ENCODE results near the gene RNF150.

The RNF150 gene

DNA sequence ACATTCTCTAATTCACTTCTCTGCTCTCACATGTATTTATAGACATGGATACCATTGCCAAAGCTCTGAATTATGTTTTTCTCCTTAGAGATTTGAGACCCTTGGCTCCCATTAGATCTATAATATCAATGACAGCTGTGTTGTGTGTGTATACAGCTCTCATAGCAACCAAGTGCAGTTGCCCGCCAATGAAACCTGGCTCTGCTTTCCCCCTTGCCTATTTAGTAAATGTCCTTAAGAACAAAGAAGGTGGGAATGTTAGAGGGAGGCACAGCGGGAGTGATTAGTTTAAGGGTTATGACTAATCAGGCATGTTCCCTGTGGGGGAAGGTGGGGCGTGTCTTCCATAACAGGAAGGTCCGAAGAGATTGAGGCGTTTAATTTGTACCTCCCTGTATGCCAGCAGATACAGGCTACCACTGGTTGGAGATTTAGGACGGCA lies 276.6 kb downstream of the RNF150 start:
- H3K4me3 ChIP-seq (ENCODE audit: low read length): no peak overlapping the region
- WGBS: 40% methylated on average over 6 of the region's 6 CpGs
- H3K27ac ChIP-seq (ENCODE audit: low read depth, low read length): no peak overlapping the region
- peaks cover 13% of the 10 kb centered on the region; the same call in 1 of the 2 replicates for H3K4me1 ChIP-seq (ENCODE audit: insufficient read depth, low read length)
- H3K9me3 ChIP-seq (ENCODE audit: insufficient read depth, low read depth, low read length): no peaks in the 10 kb centered on the region
- no peaks in the 10 kb centered on the region for H3K36me3 ChIP-seq (ENCODE audit: insufficient read depth, low read length)
- no peak overlapping the region for H3K9ac ChIP-seq (ENCODE audit: low read depth, low read length)
- no peaks in the 10 kb centered on the region for H3K27me3 ChIP-seq (ENCODE audit: insufficient read depth, low read length)

DNA sequence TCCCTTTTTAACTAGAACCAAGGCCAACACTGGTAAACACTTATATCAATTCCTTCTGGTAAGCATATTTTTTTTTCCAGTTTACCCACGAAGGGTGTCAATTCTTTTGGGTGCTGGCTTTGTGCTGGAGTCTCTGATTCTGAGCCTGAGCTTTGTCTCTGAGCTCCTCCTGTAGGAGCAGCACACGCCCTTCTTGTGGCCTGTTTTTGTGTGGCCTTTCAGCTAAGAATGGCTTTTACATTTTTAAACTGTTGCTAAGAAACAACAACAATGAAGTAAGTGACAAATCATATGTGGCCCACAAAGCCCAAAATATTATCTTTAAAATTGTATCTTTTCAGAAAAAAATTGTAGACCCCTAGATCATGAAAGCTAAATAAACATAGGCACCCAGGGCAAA lies 279.1 kb downstream of the RNF150 start:
- 78% methylated on average over 2 of the region's 2 CpGs for WGBS
- no peak overlapping the region for H3K9ac ChIP-seq (ENCODE audit: low read depth, low read length)

DNA sequence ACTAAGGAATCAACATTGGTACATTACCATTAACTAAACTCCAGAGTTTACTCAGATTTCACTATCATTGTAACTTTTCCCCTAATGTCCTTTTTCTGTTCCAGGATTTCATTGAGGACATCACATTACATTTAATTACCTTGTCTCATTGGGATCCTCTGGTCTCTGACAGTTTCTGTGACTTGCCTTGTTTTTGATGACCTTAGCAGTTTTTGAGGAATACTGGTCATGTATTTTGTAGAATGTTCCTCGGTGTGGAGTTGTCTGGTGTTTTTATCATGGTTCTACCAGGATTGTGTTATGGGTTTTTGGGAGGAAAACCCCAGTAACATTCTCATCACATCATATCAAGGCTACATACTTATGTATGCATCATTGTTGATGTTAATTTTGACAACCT lies 281.5 kb downstream of the RNF150 start:
- no peak overlapping the region for H3K9ac ChIP-seq (ENCODE audit: low read depth, low read length)
- H3K4me3 ChIP-seq (ENCODE audit: low read length): no peak overlapping the region
- H3K9me3 ChIP-seq (ENCODE audit: insufficient read depth, low read depth, low read length): no peaks in the 10 kb centered on the region
- no peaks in the 10 kb centered on the region for H3K36me3 ChIP-seq (ENCODE audit: insufficient read depth, low read length)
- no peaks in the 10 kb centered on the region for H3K27me3 ChIP-seq (ENCODE audit: insufficient read depth, low read length)
- H3K27ac ChIP-seq (ENCODE audit: low read depth, low read length): no peak overlapping the region
- peaks cover 6% of the 10 kb centered on the region; the same call in 1 of the 2 replicates for H3K4me1 ChIP-seq (ENCODE audit: insufficient read depth, low read length)
- 100% methylated on average over 1 of the region's 1 CpG for WGBS

More for the DNA sequence above, 279.1 kb downstream of the RNF150 start:
- Histone ChIP-seq H3K4me1 (ENCODE audit: insufficient read depth, low read length) (peaks cover 13% of the 10 kb centered on the region; the same call in 1 of the 2 replicates), H3K27ac (ENCODE audit: low read depth, low read length) (no peak overlapping the region), H3K4me3 (ENCODE audit: low read length) (no peak overlapping the region), H3K27me3 (ENCODE audit: insufficient read depth, low read length) (no peaks in the 10 kb centered on the region), H3K36me3 (ENCODE audit: insufficient read depth, low read length) (no peaks in the 10 kb centered on the region), H3K9me3 (ENCODE audit: insufficient read depth, low read depth, low read length) (no peaks in the 10 kb centered on the region)

DNA sequence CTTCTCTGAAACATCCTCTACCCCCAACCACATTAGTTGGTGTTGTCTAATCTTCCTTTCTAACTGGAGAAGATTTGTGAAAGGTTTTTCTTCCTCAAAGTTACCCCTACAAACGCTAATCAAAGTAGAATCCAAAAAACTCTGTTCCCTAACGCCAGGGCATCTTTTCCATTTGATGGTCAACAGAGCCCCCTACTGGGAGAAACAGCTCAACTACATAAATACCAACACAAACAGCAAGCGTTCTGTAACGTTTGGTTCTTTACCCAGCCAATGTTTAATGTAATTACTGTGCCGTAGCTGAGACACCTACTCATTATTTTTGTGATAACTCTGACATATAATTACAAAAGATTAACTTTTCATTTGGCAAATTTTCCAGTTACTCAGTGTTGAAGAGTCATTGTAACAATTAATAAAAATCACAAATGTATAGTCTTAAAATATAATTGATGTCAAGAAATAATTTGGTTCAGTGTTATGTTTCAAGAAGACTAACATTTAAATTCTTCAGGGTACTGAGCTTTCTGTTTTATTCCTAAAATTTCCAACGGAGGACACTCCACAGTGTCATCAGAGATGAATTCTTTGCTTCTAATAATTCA lies 282.1 kb downstream of the RNF150 start:
- H3K9ac ChIP-seq (ENCODE audit: low read depth, low read length): no peak overlapping the region
- 15% methylated on average over 5 of the region's 6 CpGs for WGBS
- no peaks in the 10 kb centered on the region for H3K36me3 ChIP-seq (ENCODE audit: insufficient read depth, low read length)
- H3K9me3 ChIP-seq (ENCODE audit: insufficient read depth, low read depth, low read length): no peaks in the 10 kb centered on the region
- no peaks in the 10 kb centered on the region for H3K27me3 ChIP-seq (ENCODE audit: insufficient read depth, low read length)
- no peaks in the 10 kb centered on the region for H3K4me1 ChIP-seq (ENCODE audit: insufficient read depth, low read length)
- H3K4me3 ChIP-seq (ENCODE audit: low read length): no peak overlapping the region
- H3K27ac ChIP-seq (ENCODE audit: low read depth, low read length): no peak overlapping the region

DNA sequence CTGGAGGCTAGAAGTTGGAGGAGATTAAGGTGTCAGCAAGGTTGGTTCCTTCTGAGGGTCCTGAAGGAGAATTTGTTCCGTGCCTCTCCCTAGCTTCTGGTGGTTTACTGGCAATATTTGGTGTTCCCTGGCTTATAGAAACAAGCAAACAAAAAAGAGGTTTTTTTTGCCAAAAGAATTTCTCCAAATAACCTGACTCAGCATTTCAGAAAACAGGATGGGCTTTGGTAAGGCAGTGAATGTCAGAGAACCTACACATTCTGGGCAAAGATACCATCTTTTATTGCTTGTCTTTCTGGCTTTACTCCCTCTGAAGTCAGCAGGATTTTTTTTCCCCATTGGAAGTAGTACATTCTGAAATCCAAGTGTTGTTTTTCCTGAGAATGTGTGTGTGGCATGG lies 283.7 kb downstream of the RNF150 start:
- no peaks in the 10 kb centered on the region for H3K27me3 ChIP-seq (ENCODE audit: insufficient read depth, low read length)
- H3K4me1 ChIP-seq (ENCODE audit: insufficient read depth, low read length): no peaks in the 10 kb centered on the region
- no peaks in the 10 kb centered on the region for H3K36me3 ChIP-seq (ENCODE audit: insufficient read depth, low read length)
- no peak overlapping the region for H3K9ac ChIP-seq (ENCODE audit: low read depth, low read length)
- no peak overlapping the region for H3K4me3 ChIP-seq (ENCODE audit: low read length)
- 89% methylated on average over 1 of the region's 1 CpG for WGBS
- H3K9me3 ChIP-seq (ENCODE audit: insufficient read depth, low read depth, low read length): no peaks in the 10 kb centered on the region
- H3K27ac ChIP-seq (ENCODE audit: low read depth, low read length): no peak overlapping the region

DNA sequence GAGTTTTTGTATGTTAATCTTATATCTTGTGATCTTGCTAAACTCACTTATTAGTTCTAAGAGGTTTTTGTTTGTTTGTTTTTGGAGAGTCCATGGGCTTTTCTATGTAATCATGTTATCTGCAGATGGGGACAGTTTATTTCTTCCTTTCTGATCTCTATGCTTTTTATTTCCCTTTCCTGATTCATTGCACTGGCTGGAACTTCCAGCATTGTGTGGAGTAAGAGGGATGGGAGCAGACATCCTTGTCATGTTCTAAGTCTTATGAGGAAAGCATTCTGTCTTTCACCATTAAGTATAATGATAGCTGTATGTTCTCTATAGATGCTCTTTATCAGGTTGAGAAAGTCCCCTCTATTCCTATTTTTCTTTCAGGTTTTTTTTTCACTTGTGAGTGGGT lies 286.5 kb downstream of the RNF150 start:
- no peak overlapping the region for H3K27ac ChIP-seq (ENCODE audit: low read depth, low read length)
- no peaks in the 10 kb centered on the region for H3K36me3 ChIP-seq (ENCODE audit: insufficient read depth, low read length)
- no peak overlapping the region for H3K4me3 ChIP-seq (ENCODE audit: low read length)
- H3K4me1 ChIP-seq (ENCODE audit: insufficient read depth, low read length): no peaks in the 10 kb centered on the region
- no peaks in the 10 kb centered on the region for H3K9me3 ChIP-seq (ENCODE audit: insufficient read depth, low read depth, low read length)
- H3K9ac ChIP-seq (ENCODE audit: low read depth, low read length): no peak overlapping the region
- H3K27me3 ChIP-seq (ENCODE audit: insufficient read depth, low read length): no peaks in the 10 kb centered on the region

DNA sequence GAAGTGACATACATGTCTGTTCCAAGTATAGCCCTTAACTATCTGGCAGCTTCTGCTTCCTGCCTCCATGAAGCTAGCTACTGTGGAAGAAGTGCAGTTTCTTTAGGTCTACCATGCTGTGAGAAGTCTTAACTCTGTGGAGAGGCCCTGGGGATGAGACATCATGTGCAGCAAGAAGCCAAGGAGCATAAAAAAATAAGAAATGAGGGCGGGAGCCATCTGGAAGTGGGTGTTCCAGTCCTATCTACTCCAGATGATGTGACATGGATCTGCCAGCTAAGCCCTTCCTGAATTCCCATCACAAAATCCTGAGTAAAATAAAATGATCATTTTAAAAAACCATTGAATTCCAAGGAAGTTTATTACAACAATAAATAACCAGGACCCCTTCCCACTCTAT lies 289.2 kb downstream of the RNF150 start:
- 0 out of 2 replicates have a peak, but pooled peaks cover 3% of the 10 kb centered on the region for H3K4me1 ChIP-seq (ENCODE audit: insufficient read depth, low read length)
- no peak overlapping the region for H3K27ac ChIP-seq (ENCODE audit: low read depth, low read length)
- no peak overlapping the region for H3K9ac ChIP-seq (ENCODE audit: low read depth, low read length)
- no peak overlapping the region for H3K4me3 ChIP-seq (ENCODE audit: low read length)
- H3K36me3 ChIP-seq (ENCODE audit: insufficient read depth, low read length): no peaks in the 10 kb centered on the region
- H3K27me3 ChIP-seq (ENCODE audit: insufficient read depth, low read length): no peaks in the 10 kb centered on the region
- 90% methylated on average over 1 of the region's 1 CpG for WGBS
- H3K9me3 ChIP-seq (ENCODE audit: insufficient read depth, low read depth, low read length): no peaks in the 10 kb centered on the region

DNA sequence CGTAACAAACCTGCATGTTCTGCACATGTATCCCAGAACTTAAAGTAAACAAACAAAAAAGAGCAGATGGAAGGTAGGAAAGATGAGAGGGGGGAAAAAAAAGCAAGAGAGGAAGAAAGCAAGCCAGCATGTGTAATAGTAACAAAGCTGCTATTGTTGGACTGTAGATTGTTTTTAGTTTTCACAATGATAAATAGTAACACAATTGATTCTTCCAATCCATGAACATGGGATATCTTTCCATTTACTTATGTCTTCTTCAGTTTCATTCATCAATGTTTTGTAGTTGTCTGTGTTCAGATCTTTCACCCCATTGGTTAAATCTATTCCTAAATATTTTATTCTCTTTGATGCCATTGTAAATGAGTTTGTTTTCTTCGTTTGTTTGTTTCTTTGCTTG lies 292.1 kb downstream of the RNF150 start:
- Histone ChIP-seq H3K9me3 (ENCODE audit: insufficient read depth, low read depth, low read length) (no peaks in the 10 kb centered on the region), H3K27me3 (ENCODE audit: insufficient read depth, low read length) (no peaks in the 10 kb centered on the region), H3K4me3 (ENCODE audit: low read length) (no peak overlapping the region), H3K36me3 (ENCODE audit: insufficient read depth, low read length) (no peaks in the 10 kb centered on the region), H3K27ac (ENCODE audit: low read depth, low read length) (no peak overlapping the region), H3K9ac (ENCODE audit: low read depth, low read length) (no peak overlapping the region), H3K4me1 (ENCODE audit: insufficient read depth, low read length) (0 out of 2 replicates have a peak, but pooled peaks cover 3% of the 10 kb centered on the region)
- WGBS: 91% methylated on average over 2 of the region's 2 CpGs

DNA sequence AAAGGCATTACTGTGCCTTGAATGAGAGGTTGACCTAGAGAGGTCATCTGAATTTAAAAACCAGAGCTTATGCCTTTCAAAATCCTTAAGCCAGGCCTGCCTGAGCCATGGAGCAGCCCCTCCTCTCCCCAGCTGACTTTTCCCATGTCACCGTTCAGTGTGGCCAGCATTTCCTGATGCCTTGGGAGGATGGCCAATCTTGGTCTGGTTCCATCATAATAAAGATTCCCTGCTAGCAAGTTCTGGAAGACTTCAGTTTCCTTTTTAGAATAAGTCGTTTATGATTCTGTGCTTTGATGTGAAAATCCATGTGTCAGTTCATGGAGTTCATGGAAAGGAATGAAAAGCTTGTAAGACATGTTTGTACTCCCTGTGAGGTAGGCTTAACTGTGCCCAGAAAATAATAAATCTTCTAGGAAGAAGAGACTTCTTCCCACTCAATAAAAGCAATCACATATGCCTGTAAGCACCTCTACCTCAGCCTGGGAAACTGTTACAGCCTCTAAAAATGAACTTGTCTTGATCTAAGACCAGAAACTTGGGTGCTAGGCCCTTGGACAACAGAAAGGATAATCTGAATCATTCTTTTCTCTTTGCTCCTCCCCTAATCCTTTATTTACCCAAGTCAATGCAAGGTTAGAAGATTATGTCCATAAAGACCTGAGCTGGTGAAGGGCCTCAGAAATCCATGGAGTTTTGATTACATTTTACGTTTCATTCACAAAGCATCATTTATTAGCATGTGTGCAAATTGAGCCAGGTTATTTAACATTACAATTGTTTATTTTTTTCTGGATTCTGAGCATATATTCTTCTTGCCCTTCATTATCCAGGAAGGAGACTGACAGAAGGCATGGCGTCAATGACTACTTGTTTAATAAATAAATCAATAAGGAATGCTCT lies 293.1 kb downstream of the RNF150 start:
- Histone ChIP-seq H3K4me3 (ENCODE audit: low read length) (no peak overlapping the region), H3K27me3 (ENCODE audit: insufficient read depth, low read length) (no peaks in the 10 kb centered on the region), H3K27ac (ENCODE audit: low read depth, low read length) (no peak overlapping the region), H3K36me3 (ENCODE audit: insufficient read depth, low read length) (no peaks in the 10 kb centered on the region), H3K9me3 (ENCODE audit: insufficient read depth, low read depth, low read length) (no peaks in the 10 kb centered on the region), H3K9ac (ENCODE audit: low read depth, low read length) (no peak overlapping the region), H3K4me1 (ENCODE audit: insufficient read depth, low read length) (0 out of 2 replicates have a peak, but pooled peaks cover 3% of the 10 kb centered on the region)
- 82% methylated on average over 3 of the region's 4 CpGs for WGBS

DNA sequence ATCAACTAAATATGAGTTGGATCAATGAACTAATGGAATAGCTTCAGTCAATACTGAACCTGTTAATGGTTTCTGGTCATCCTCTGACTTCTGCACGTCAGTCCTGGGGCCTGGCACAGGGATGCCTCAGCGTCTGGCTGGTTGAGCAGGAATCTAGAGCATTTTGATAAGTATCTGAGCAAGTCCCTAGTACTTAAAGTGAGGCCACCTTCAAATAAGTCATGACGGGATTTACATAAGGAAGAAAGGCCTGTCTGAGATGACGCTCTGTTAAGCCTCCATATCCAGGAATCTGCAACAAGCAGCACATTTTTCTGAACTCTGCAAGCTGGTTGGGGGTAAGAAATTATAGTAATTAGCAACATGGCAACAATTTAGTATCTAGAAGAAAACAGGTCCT lies 293.9 kb downstream of the RNF150 start:
- Histone ChIP-seq H3K27ac (ENCODE audit: low read depth, low read length) (no peak overlapping the region), H3K36me3 (ENCODE audit: insufficient read depth, low read length) (no peaks in the 10 kb centered on the region), H3K27me3 (ENCODE audit: insufficient read depth, low read length) (no peaks in the 10 kb centered on the region), H3K4me3 (ENCODE audit: low read length) (no peak overlapping the region), H3K4me1 (ENCODE audit: insufficient read depth, low read length) (0 out of 2 replicates have a peak, but pooled peaks cover 3% of the 10 kb centered on the region), H3K9me3 (ENCODE audit: insufficient read depth, low read depth, low read length) (no peaks in the 10 kb centered on the region), H3K9ac (ENCODE audit: low read depth, low read length) (no peak overlapping the region)
- 89% methylated on average over 4 of the region's 4 CpGs for WGBS

DNA sequence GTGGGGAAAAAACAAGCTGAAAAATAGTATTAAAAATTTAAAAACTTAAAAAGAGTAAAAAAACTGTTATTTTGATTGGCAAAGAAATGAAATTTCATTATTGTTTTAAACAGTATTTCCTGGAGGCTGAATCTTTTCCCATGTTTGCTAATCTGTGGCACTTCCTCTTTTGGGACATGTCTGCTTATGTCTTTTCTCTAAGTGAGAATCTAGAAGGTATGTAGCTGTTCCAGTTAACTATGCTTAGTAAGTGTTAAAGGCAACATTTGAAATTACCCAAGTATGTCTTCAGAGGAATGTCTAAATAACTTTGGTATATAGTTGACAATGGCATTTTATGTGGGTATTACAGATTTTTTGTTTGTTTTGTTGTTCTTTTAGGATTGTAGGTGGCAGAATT lies 295.5 kb downstream of the RNF150 start:
- H3K27me3 ChIP-seq (ENCODE audit: insufficient read depth, low read length): no peaks in the 10 kb centered on the region
- no peak overlapping the region for H3K27ac ChIP-seq (ENCODE audit: low read depth, low read length)
- 0 out of 2 replicates have a peak, but pooled peaks cover 3% of the 10 kb centered on the region for H3K4me1 ChIP-seq (ENCODE audit: insufficient read depth, low read length)
- no peaks in the 10 kb centered on the region for H3K9me3 ChIP-seq (ENCODE audit: insufficient read depth, low read depth, low read length)
- H3K36me3 ChIP-seq (ENCODE audit: insufficient read depth, low read length): no peaks in the 10 kb centered on the region
- no peak overlapping the region for H3K4me3 ChIP-seq (ENCODE audit: low read length)
- no peak overlapping the region for H3K9ac ChIP-seq (ENCODE audit: low read depth, low read length)

Measured in HUES64 (cell line).